Mesothelial cell of epicardium (in vitro differentiated cells): ENCODE results near the gene ASXL1. TPM values are rescaled to one million over a fixed set of nuclear protein-coding genes. Genes with fewer than 3 reads are reported as not detected.
"Not testable (repeated sequence)": the region's sequence is repeated elsewhere in the genome, so short reads cannot be mapped to it uniquely, and the experiment has no call there.

Source experiments
- DNase-seq, 2 experiments: peaks; one replicate each; pipeline ENCODE4 v3.0.0; 2021; ENCODE audit warnings: low spot score in 2 of 2; ENCODE audit not compliant: unreplicated experiment in 2 of 2
- H3K27ac Mint-ChIP-seq: 2 replicates; pipeline ENCODE4 v1.8.0; 2021; ENCODE audit warnings: mixed read lengths
- H3K27me3 Mint-ChIP-seq: 2 replicates; pipeline ENCODE4 v1.8.0; 2021; ENCODE audit warnings: low read depth, mixed read lengths
- H3K36me3 Mint-ChIP-seq: 2 replicates; pipeline ENCODE4 v1.8.0; 2021; ENCODE audit warnings: mixed read lengths
- H3K4me1 Mint-ChIP-seq: 2 replicates; pipeline ENCODE4 v1.8.0; 2021; ENCODE audit warnings: mixed read lengths
- H3K4me3 Mint-ChIP-seq: 2 replicates; pipeline ENCODE4 v1.8.0; 2021; ENCODE audit warnings: mild to moderate bottlenecking, moderate library complexity, mixed read lengths
- H3K9me3 Mint-ChIP-seq: 2 replicates; pipeline ENCODE4 v1.8.0; 2021; ENCODE audit warnings: mixed read lengths
- CTCF ChIP-seq: fragments of 200-600 bp; sonication (generic); IDR thresholded peaks from one replicate; pipeline ENCODE4 v1.5.0; 2021; ENCODE audit warnings: antibody characterized with exemption; ENCODE audit not compliant: unreplicated experiment
- total RNA-seq: library from RNA; stranded (reverse); gene quantifications from 3 replicates; pipeline ENCODE4 v1.2.1, GENCODE V29; 2021

ASXL1 gene
- total RNA-seq, 1 donor from 2014 or later: 182 TPM

GRCh38 chr20:32395066-32395465 is 36.9 kb downstream of the ASXL1 start:
- Mint-ChIP-seq H3K27ac (no peak overlapping the region), H3K27me3 (no peaks in the 10 kb centered on the region), H3K36me3 (peaks cover 51% of the 10 kb centered on the region), H3K9me3 (peaks cover 12% of the 10 kb centered on the region), H3K4me1 (peaks cover 5% of the 10 kb centered on the region), H3K4me3 (no peak overlapping the region)
- TF ChIP-seq CTCF: no peak
- DNase-seq: no peak

DNA sequence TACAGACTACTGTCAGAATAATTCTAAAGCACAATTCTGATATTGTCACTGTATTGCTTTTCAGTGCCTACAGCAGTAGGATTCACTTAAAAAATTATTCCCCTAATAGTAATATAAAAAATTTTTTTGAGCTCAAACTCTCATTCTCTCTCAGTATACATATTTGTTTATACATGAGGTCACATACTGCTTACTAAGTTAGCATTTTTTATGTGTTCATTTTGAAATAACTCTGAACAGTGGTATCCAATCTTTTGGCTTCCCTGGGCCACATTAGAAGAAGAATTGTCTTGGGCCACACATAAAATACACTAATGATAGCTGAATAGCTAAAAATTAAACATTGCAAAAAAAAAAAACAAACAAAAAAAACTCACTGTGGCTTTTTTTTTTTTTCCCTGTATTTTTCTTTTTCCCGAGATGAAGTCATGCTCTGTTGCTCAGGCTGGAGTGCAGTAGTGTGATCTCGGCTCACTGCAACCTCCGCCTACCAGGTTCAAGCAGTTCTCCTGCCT is 38.6 kb downstream of the ASXL1 start:
- TF ChIP-seq CTCF: no peak
- Mint-ChIP-seq H3K4me1 (peaks cover 5% of the 10 kb centered on the region), H3K36me3 (peaks cover 46% of the 10 kb centered on the region), H3K4me3 (no peak overlapping the region), H3K9me3 (peaks cover 12% of the 10 kb centered on the region), H3K27ac (peak overlapping the region; percentile 73), H3K27me3 (no peaks in the 10 kb centered on the region)
- DNase-seq: no peak

DNA sequence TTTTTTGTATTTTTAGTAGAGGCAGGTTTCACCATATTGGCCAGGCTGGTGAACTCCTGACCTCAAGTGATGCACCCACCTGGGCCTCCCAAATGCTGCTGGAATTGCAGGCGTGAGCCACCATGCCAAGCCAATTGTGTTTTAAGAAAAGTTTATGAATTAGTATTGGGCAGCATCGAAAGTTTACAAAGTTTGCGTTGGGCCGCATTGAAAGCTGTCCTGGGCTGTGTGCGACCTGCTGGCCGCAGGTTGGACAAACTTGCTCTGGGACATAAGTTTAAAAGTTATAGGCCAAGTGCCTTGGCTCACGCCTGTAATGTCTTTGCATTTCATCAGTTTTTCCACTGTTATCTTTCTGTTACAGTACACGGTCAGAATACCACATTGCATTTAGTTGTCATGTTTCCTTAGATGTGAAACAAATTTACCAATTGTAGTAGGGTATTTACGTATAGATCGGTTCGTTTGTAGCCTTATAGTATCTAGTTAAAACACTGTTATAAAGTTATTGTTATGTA is 39.5 kb downstream of the ASXL1 start:
- peaks cover 44% of the 10 kb centered on the region for H3K36me3 Mint-ChIP-seq
- no peak for DNase-seq
- peaks cover 12% of the 10 kb centered on the region for H3K9me3 Mint-ChIP-seq
- H3K27ac Mint-ChIP-seq: no peak overlapping the region
- H3K4me1 Mint-ChIP-seq: peaks cover 5% of the 10 kb centered on the region
- no peak for TF ChIP-seq CTCF
- H3K4me3 Mint-ChIP-seq: no peak overlapping the region
- H3K27me3 Mint-ChIP-seq: no peaks in the 10 kb centered on the region

- H3K36me3 Mint-ChIP-seq: peaks cover 26% of the 10 kb centered on the region
- H3K9me3 Mint-ChIP-seq: peaks cover under 1% of the 10 kb centered on the region
- H3K27ac Mint-ChIP-seq: peak overlapping the region; percentile 32
- TF ChIP-seq CTCF: no peak
- peaks cover 11% of the 10 kb centered on the region for H3K4me1 Mint-ChIP-seq
- no peak for DNase-seq
- no peaks in the 10 kb centered on the region for H3K27me3 Mint-ChIP-seq
- no peak overlapping the region for H3K4me3 Mint-ChIP-seq
These were observed 42.3 kb downstream of the ASXL1 start for GRCh38 chr20:32400476-32400875.

DNA sequence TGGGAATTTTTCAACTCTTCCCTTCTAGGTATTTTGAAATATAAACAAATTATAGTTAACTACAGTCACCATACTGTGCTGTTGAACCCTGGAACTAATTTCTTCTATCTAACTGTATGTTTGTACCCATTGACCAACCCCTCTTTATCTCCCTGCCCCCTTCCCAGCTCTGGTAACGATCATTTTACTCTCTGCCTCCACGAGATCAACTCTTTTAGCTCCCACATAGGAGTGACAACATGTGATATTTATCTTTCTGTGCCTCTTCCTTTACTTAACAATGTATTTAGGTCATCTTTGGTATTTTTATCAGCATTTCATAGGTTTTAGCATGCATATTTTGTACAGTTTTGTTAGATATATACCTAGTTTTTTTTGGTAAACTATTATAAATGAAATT is 45.9 kb downstream of the ASXL1 start:
- Mint-ChIP-seq H3K27me3 (no peaks in the 10 kb centered on the region), H3K4me1 (peaks cover 6% of the 10 kb centered on the region), H3K4me3 (no peak overlapping the region), H3K9me3 (peaks cover 5% of the 10 kb centered on the region), H3K27ac (peak overlapping the region; percentile 19), H3K36me3 (peaks cover 27% of the 10 kb centered on the region)
- DNase-seq: no peak
- no peak for TF ChIP-seq CTCF

DNA sequence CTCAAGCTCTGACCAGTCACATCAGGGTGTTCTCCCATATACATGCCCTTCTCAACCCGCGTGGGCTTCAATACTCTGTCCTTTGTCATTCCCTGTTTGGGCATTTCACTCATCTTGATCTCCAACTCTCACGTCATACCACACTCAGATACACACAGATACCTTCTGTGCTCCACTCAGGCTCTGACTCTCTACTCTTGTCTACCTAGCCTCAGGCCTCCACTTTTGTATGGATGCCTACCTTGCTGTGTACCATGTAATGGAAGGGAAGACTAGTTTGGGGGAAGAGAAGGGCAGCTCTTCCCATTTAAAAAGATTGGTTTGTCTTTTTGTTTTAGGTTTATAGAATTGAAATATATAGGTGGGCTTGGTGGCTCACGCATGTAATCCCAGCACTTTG is 48.6 kb downstream of the ASXL1 start:
- peak overlapping the region; percentile 2 for H3K27ac Mint-ChIP-seq
- peaks cover 5% of the 10 kb centered on the region for H3K9me3 Mint-ChIP-seq
- peaks cover 7% of the 10 kb centered on the region for H3K4me1 Mint-ChIP-seq
- TF ChIP-seq CTCF: no peak
- no peak overlapping the region for H3K4me3 Mint-ChIP-seq
- DNase-seq: no peak
- no peaks in the 10 kb centered on the region for H3K27me3 Mint-ChIP-seq
- peaks cover 18% of the 10 kb centered on the region for H3K36me3 Mint-ChIP-seq

GRCh38 chr20:32407131-32407750 is 49.1 kb downstream of the ASXL1 start:
- Mint-ChIP-seq H3K36me3 (peaks cover 16% of the 10 kb centered on the region), H3K4me1 (peaks cover 11% of the 10 kb centered on the region)
- H3K9me3 Mint-ChIP-seq, DNase-seq, H3K4me3 Mint-ChIP-seq, H3K27ac Mint-ChIP-seq, H3K27me3 Mint-ChIP-seq: not testable (repeated sequence)
